Coronary artery (tissue), 2 donors: ENCODE results near the gene BSN.

Experiments
- DNase-seq: peaks from one replicate; pipeline ENCODE4 v3.0.0-alpha.2; 2017; ENCODE audit warnings: low spot score
- H3K27ac ChIP-seq, 2 donors: fragments of 200-600 bp; sonication (generic); one replicate each; pipeline ENCODE4 v1.5.1; 2016 to 2019
- H3K4me3 ChIP-seq: fragments of 200-600 bp; sonication (generic); 2 replicates; pipeline ENCODE4 v1.5.1; 2016; ENCODE audit warnings: mild to moderate bottlenecking, moderate library complexity
- TF ChIP-seq, protein P1 (sequence below): fragments of 200-600 bp; sonication (generic); IDR thresholded peaks from one replicate; pipeline ENCODE4 v1.5.1; 2019; ENCODE audit warnings: antibody characterized with exemption

BSN gene

DNA sequence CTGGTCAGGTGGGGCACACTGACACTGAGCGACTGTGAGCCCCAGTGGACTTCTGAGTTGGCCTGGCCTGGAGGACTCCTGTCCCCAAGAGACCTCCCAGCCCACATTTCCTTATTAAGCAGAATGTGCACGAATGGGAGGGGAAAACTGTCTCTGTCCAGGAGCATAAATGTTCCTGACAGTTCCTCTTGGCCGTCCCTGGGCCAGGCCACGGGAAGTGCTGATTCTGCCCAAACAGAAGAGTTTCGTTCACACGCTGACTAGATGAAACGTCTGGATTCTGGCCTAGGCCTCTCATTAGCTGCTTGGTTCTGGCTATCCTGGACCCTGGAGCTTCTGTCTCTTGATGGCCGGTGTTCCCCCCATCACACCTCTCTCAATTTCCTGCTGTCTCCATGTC, 90.4 kb downstream of the BSN start:
- no peak for DNase-seq
- TF ChIP-seq, protein P1, sequence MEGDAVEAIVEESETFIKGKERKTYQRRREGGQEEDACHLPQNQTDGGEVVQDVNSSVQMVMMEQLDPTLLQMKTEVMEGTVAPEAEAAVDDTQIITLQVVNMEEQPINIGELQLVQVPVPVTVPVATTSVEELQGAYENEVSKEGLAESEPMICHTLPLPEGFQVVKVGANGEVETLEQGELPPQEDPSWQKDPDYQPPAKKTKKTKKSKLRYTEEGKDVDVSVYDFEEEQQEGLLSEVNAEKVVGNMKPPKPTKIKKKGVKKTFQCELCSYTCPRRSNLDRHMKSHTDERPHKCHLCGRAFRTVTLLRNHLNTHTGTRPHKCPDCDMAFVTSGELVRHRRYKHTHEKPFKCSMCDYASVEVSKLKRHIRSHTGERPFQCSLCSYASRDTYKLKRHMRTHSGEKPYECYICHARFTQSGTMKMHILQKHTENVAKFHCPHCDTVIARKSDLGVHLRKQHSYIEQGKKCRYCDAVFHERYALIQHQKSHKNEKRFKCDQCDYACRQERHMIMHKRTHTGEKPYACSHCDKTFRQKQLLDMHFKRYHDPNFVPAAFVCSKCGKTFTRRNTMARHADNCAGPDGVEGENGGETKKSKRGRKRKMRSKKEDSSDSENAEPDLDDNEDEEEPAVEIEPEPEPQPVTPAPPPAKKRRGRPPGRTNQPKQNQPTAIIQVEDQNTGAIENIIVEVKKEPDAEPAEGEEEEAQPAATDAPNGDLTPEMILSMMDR: no peak
- no peak overlapping the region for H3K27ac ChIP-seq
- no peak overlapping the region for H3K4me3 ChIP-seq

DNA sequence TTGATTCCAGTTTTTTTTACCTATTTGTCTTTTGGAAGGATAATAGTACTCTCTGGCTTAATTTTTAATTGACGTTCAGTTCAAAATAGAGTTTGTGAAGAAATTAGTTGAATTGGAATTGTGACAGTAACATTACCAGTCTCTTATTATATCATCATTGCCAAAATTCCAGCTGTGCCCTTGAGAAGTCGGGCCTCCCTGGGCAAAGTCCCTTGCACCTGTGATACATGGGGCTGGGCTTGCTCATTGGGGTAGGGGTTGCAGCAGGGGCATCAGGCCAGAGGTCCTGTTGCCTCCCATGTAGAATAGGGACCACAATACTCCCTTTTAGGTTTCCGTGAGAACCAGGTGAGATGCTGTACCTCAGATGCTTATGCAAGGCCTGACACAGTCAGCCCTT, 92.0 kb downstream of the BSN start:
- H3K4me3 ChIP-seq: no peak overlapping the region
- TF ChIP-seq, protein P1: no peak
- H3K27ac ChIP-seq: no peak overlapping the region
- no peak for DNase-seq

DNA sequence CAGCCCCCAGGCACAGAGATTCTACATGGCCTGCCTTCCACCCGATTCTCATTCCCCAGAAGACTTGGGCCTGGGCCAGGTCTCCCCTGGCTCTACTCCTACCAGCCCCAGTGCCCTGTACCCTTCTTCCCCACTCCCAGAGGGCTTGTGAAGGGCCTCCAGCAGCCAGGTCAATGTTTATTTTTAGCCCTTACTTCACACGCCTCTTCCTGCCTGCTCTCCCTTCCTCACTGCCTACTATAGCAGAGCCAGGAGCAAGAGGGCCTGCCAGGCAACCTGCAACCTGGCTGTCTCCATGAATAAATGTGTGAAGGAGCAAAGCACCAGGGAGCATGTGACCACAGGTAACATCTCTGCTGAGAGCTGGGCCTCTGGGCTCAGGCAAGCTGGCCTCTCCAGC, 93.5 kb downstream of the BSN start:
- Histone ChIP-seq H3K27ac (no peak overlapping the region), H3K4me3 (no peak overlapping the region)
- DNase-seq: no peak
- TF ChIP-seq, protein P1: no peak

DNA sequence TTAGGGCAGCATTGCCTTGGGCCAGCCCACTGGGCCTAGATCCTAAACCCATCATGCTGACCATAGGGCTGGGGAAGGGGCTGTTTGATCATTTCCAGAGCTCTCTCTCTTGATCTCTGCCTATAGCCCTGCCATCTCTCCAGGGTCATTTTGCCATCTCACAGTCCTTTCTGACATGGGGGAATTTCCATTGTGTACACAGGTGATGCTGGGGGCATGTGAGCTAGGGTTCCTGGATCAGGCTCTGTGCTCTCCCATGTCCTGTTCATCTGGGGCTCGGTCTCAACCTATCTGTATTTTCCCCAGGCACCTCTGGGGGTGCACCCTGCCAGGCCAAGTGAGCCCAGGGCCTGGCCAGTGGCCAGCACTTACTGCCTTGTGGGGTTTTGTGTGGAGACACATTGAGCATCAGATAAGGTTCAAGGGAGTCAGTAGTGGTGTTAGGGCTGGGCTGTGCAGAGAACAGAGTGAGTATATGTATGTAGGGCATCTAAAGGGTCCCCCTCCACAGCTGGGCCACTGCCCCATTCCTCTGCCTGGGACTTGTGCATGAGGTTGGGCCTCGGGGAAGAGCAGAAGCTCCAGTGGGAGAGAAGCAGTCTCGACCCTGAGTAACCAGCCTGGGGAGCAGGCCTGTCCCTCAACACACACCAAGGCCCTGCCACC, 94.2 kb downstream of the BSN start:
- Histone ChIP-seq H3K27ac (no peak overlapping the region), H3K4me3 (no peak overlapping the region)
- DNase-seq: no peak
- TF ChIP-seq, protein P1: no peak

DNA sequence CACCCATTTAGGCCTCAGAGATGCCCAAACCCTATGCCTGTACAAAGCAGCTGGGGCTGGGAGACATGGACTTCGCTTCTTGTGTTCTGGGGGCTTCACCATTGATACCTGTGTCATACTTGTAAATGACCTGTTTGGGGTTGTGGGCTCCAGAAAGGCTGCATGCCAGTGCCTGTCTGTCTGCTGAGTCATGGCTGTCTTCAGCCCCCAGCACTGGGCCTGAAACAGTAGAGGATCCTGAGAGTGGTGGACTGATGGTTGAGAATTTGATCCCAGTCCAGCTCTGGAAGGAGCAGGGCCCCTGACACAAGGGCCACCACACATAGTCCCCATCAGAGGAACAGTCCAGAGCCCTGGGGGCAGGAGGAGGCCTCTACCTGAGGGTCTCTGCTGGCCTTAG, 95.3 kb downstream of the BSN start:
- H3K4me3 ChIP-seq: no peak overlapping the region
- H3K27ac ChIP-seq: no peak overlapping the region
- no peak for DNase-seq
- TF ChIP-seq, protein P1: no peak

DNA sequence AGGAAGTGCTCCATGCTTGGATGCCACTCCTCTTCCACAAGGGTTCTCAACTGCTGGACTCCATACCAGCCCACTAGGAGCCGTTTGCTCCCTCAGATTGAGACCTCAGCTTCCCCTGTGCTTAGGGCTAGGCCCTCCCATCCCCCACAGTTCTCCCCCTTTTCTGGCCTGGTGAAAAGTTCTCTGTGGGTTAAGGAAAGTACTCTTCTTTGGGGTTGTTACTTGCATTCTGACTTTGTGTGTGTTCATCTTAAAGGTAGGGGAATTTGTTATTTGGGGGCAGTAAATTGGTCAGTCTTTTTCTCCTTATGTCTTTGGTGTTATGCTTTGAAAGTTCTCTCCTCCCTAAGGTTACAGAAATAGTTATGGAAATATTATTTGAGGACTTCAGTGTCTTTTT, 95.9 kb downstream of the BSN start:
- Histone ChIP-seq H3K4me3 (no peak overlapping the region), H3K27ac (no peak overlapping the region)
- TF ChIP-seq, protein P1: no peak
- no peak for DNase-seq

DNA sequence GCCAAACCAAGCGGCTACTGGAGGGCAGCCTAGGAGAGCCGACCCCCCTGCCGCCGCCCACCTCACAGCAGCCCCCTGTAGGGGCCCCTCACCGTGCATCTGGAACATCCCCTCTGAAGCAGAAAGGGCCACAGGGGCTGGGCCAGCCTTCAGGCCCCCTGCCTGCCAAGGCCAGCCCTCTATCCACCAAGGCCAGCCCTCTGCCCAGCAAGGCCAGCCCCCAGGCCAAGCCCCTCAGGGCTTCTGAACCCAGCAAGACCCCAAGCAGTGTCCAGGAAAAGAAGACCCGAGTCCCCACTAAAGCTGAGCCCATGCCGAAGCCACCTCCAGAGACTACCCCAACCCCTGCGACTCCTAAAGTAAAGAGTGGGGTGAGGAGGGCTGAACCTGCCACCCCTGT, 96.4 kb downstream of the BSN start:
- no peak overlapping the region for H3K4me3 ChIP-seq
- DNase-seq: no peak
- H3K27ac ChIP-seq: no peak overlapping the region
- TF ChIP-seq, protein P1: no peak
